Small intestine (tissue), 7 donors: ENCODE data around the gene TDRD7. TPM values are rescaled to one million over a fixed set of nuclear protein-coding genes. Genes with fewer than 3 reads are reported as not detected.

Experiments used
- DNase-seq, 2 donors: peaks; one replicate each; pipeline versions ENCODE4 v3.0.0 to v3.0.0-alpha.2; 2013
- FAIRE-seq: peaks from 2 replicates; lab custom pipeline; 2012; peaks lifted over from hg19 to GRCh38; lab: Jason Lieb, UNC
- H3K27ac ChIP-seq, 3 donors: one replicate each; pipeline ENCODE4 v1.5.1; 2013; ENCODE audit warnings: low read length in 2 of 3, mild to moderate bottlenecking in 2 of 3, control low read depth in 1 of 3, inconsistent platforms in 1 of 3, low read depth in 1 of 3, moderate library complexity in 1 of 3
- H3K27me3 ChIP-seq, 3 donors: one replicate each; pipeline ENCODE4 v1.6.1; 2013; ENCODE audit warnings: low read length in 3 of 3, inconsistent platforms in 1 of 3; ENCODE audit not compliant: control insufficient read depth in 3 of 3, insufficient read depth in 3 of 3
- H3K36me3 ChIP-seq, 3 donors: one replicate each; pipeline ENCODE4 v1.6.1; 2013; ENCODE audit warnings: low read length in 3 of 3, inconsistent platforms in 1 of 3, low read depth in 1 of 3, mild to moderate bottlenecking in 1 of 3, moderate library complexity in 1 of 3; ENCODE audit not compliant: control insufficient read depth in 3 of 3, insufficient read depth in 2 of 3
- H3K4me1 ChIP-seq, 3 donors: one replicate each; pipeline ENCODE4 v1.6.1; 2013; ENCODE audit warnings: low read length in 2 of 3, inconsistent platforms in 1 of 3, low read depth in 1 of 3, mild to moderate bottlenecking in 1 of 3, moderate library complexity in 1 of 3; ENCODE audit not compliant: control insufficient read depth in 3 of 3, insufficient read depth in 2 of 3
- H3K4me3 ChIP-seq, 3 donors: one replicate each; pipeline ENCODE4 v1.5.1; 2013; ENCODE audit warnings: low read length in 3 of 3, control low read depth in 1 of 3, inconsistent platforms in 1 of 3, low read depth in 1 of 3, mild to moderate bottlenecking in 1 of 3, moderate library complexity in 1 of 3
- H3K9me3 ChIP-seq, 2 donors: one replicate each; pipeline ENCODE4 v1.6.1; 2013; ENCODE audit warnings: low read depth in 1 of 2, low read length in 1 of 2; ENCODE audit not compliant: control insufficient read depth in 2 of 2, insufficient read depth in 1 of 2
- WGBS, 3 donors: extraction: QIAGEN DNeasy Blood & Tissue Kit; methylation state at CpG; one replicate each; pipeline ENCODE4 v1.1.7; 2013; 5-methylcytosine and 5-hydroxymethylcytosine counted together
- polyA plus RNA-seq, 4 donors: library from polyadenylated mRNA; stranded (reverse) in 3 of 4; unstranded in 1 of 4; fragments of 200-250 nt in 3 of 4; fragments of 120-200 nt in 1 of 4; gene quantifications; one replicate each; pipeline versions ENCODE4 v1.2.1 to v1.2.3, GENCODE V29; 2013
- donor health status: healthy with polysubstance abuse.
- donor health status: control.
- donor health status: control.
- donor health status: Bipolar disorder and iron deficiency.
- donor health status: healthy.

TDRD7 gene
- polyA plus RNA-seq, 4 donors: 15.2 to 24.9 (median 20.3) TPM

DNA sequence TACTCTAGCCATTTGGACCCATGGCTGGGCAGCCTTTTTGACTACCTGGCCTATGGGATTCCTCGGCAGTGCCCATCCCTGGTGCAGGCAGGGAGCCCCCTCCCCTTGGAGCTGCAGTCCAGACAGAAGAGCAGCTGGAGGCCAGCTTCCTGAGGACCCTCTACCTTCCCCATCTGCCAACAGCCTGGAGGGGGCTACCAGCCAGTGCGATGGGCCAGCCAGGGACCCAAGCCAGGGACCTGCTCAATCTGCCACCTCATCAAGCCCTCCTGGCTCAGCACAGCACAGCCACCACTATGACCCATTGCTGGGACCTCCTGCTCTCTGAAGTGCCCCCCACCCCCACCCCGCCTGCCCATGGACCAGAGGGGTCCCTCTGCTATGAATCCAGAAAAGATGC is 22.6 kb upstream of the TDRD7 start:
- Histone ChIP-seq H3K9me3 (no peaks in the 10 kb centered on the region), H3K36me3 (no peaks in the 10 kb centered on the region), H3K27ac (no peak overlapping the region), H3K4me1 (peaks cover 0 to 37% (median 15%) of the 10 kb centered on the region in 3 donors), H3K4me3 (no peak overlapping the region), H3K27me3 (no peaks in the 10 kb centered on the region)
- 91 to 97% (median 96%) methylated on average over 3 of the region's 3 CpGs for WGBS, 3 donors
- FAIRE-seq (no peak), DNase-seq (no peak)

DNA sequence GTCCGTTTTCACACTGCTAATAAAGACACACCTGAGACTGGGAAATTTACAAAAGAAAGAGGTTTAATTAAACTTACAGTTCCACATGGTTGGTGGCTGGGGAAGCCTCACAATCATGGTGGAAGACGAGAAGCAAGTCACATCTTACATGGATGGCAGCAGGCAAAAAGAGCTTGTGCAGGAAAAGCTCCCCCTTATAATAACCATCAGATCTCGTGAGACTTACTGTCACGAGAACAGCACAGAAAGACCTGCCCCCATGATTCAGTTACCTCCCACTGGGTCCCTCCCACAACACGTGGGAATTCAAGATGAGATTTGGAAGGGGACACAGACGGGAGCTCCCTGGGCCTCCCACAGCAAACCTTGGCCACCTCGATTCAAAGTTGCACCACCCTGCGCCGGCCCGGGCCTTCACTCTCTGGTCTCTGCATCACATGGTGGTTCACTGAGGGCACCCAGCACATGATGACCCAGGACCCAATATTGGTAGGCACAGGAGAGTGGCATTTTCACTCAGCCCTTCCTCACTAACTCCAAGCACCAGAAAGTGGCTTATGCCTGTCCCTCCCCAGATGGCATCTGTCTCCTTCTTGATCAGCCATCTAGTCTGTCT is 21.0 kb upstream of the TDRD7 start:
- Histone ChIP-seq H3K4me3 (no peak overlapping the region), H3K27me3 (no peaks in the 10 kb centered on the region), H3K9me3 (no peaks in the 10 kb centered on the region), H3K27ac (no peak overlapping the region), H3K4me1 (peaks cover 0 to 21% (median 4%) of the 10 kb centered on the region in 3 donors), H3K36me3 (no peaks in the 10 kb centered on the region)
- no peak for FAIRE-seq
- DNase-seq: no peak
- 83 to 92% (median 85%) methylated on average over 10 of the region's 10 CpGs for WGBS, 3 donors

DNA sequence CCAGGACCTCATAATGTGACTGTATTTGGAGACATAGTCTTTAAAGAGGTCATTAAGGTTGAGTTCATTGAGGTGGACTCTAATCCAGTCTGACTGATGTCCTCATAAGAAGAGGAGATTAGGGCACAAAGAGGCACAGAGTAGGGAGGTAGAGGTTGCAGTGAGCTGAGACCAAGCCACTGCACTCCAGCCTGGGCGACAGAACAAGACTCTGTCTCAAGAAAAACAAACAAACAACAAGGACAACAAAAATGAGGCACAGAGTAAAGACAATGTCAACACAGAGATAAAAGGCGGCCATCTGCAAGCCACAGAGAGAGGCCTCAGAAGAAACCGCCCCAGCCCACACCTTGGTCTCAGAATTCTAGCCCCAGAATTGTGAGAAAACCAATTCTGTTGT is 17.0 kb upstream of the TDRD7 start:
- Histone ChIP-seq H3K27me3 (no peaks in the 10 kb centered on the region), H3K9me3 (no peaks in the 10 kb centered on the region), H3K4me1 (peaks cover 0 to 5% (median 0%) of the 10 kb centered on the region in 3 donors), H3K27ac (no peak overlapping the region), H3K36me3 (no peaks in the 10 kb centered on the region), H3K4me3 (no peak overlapping the region)
- WGBS, 3 donors: 78 to 83% (median 83%) methylated on average over 3 of the region's 3 CpGs
- FAIRE-seq: no peak
- no peak for DNase-seq

DNA sequence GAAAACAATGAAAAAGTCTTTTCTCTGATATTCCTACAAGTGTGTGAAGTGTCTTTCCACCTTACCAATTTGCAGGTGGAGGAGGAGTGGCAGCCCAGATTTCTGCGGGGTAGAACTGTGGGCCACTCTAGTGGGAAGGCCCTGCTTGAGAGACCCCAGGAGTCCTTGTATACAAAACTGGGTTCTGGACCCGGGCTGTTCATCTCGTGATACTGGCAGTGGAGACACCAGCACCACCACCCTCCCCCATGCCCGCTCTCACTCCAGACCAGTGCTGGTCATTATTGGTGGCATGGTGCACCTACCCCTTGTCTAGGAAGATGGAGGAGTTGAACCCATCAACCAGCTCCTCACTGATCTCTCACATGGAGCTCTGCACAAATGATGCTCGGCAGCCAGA is 16.2 kb upstream of the TDRD7 start:
- H3K27ac ChIP-seq: no peak overlapping the region
- 90 to 98% (median 94%) methylated on average over 5 of the region's 5 CpGs for WGBS, 3 donors
- H3K4me1 ChIP-seq: peaks cover 0 to 5% (median 0%) of the 10 kb centered on the region in 3 donors
- no peak for FAIRE-seq
- no peaks in the 10 kb centered on the region for H3K9me3 ChIP-seq
- H3K27me3 ChIP-seq: no peaks in the 10 kb centered on the region
- H3K36me3 ChIP-seq: no peaks in the 10 kb centered on the region
- no peak for DNase-seq
- H3K4me3 ChIP-seq: no peak overlapping the region

DNA sequence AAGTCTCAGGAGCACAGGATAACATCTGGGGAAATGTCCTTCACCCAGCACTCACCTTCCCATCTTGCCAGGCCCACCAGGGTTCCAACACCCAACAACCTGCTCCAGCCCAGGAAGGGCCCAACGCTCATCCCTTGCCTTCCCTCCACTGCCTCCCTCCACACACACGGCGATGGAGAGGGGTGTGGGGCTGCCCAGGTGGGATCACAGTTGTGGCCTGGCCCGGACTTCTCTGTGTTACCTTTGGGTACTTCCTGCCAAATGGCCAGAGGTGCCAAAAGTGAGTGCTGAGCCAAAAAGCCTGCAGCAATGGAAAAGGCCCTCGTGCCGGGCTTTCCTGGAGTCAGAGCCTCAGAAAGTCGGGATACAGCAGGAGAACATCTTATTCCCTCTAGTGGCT is 15.6 kb upstream of the TDRD7 start:
- no peak for DNase-seq
- Histone ChIP-seq H3K4me1 (peaks cover 0 to 5% (median 0%) of the 10 kb centered on the region in 3 donors), H3K27me3 (no peaks in the 10 kb centered on the region), H3K36me3 (no peaks in the 10 kb centered on the region), H3K4me3 (no peak overlapping the region), H3K27ac (no peak overlapping the region), H3K9me3 (no peaks in the 10 kb centered on the region)
- no peak for FAIRE-seq
- WGBS, 3 donors: 85 to 93% (median 88%) methylated on average over 7 of the region's 7 CpGs

DNA sequence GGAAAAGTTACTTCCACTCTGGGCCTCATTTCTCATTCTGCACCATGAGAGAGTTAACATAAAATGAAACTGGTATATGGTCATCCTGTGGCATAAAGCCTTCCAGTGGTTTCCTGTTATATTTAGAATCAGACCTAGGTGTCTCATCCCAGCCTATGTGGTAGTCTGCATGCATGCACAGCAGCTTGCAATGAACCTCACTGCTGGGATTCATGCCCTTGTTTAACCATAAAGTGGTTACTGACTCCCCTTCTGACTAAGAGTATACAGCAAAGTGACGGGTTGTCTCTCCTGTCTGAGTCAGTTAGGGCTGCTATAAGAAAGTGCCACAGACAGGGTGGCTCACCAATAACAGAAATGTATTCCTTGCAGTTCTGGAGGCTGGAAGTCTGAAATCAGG is 14.7 kb upstream of the TDRD7 start:
- Histone ChIP-seq H3K9me3 (no peaks in the 10 kb centered on the region), H3K27ac (no peak overlapping the region), H3K36me3 (no peaks in the 10 kb centered on the region), H3K27me3 (no peaks in the 10 kb centered on the region), H3K4me3 (no peak overlapping the region), H3K4me1 (peaks cover 0 to 5% (median 0%) of the 10 kb centered on the region in 3 donors)
- DNase-seq: no peak
- FAIRE-seq: no peak
- 70 to 87% (median 79%) methylated on average over 1 of the region's 1 CpG for WGBS, 3 donors

DNA sequence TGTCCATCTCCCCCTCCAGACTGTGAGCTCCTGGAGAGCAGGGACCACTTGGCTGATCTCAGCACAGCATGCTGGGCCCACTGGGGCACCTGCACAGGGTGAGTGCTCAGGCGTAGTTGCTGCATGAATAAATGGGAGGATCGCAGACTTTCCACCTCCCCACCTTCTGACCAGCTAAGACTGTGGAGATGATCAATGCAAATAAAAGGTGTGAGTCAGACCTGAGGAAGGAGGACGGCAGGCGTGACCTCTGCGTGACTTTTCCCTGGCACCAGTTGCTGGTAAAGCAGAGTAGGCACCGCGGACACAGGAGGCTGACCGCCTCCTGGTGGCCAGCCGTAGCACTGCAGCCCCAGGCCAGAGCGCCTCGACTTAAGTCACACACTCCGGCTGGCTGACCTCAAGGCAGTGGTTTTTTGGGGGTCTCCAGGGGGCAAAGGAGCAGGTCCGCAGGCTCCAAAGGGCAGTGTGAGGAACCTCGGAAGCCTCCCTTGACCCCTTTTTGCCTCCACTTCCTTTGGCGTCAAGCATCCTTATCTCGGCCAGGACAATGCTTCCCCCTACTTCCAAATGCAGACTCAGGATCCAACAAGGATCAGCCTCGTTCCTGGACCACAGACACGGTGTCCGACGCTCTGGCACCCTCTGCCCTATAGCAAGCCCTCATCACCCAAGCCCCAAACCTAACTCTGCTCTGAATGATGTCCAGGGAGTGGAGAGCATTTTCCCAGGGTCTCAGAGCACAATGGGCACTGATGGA is 12.7 kb upstream of the TDRD7 start:
- H3K9me3 ChIP-seq: peaks cover 0 to 16% of the 10 kb centered on the region in 2 donors
- H3K4me3 ChIP-seq: no peak overlapping the region
- FAIRE-seq (no peak), DNase-seq (peak; percentile 84 to 89)
- no peaks in the 10 kb centered on the region for H3K36me3 ChIP-seq
- no peak overlapping the region for H3K27ac ChIP-seq
- WGBS, 3 donors: 17 to 29% (median 23%) methylated on average over 20 of the region's 20 CpGs
- no peaks in the 10 kb centered on the region for H3K27me3 ChIP-seq
- peaks cover 0 to 5% (median 0%) of the 10 kb centered on the region in 3 donors for H3K4me1 ChIP-seq

DNA sequence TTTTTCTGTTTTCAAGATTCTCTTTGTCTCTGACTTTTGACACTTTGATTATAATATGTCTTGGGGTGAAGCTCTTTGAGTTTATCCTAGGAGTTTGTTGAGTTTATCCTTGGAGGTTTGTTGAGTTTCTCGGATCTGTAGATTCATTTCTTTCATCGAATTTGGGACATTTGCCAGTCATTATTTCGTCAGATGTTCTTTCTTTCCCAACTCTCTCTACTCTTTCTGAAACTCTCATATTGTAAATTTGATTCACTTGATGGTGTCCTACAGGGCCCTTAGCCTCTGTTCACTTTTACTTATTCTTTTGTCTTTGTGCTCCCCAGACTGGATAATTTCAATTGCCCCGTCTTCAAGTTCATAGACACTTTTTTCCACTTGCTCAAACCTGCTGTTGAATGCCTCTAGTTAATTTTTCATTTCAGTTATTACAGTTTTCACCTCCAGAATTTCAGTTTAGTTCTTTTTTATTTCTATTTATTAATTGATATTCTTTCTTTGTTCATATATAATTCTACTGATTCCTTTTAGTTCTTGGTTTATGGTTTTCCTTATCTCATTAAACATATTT is 8.1 kb upstream of the TDRD7 start:
- Histone ChIP-seq H3K4me1 (peaks cover 2 to 29% (median 13%) of the 10 kb centered on the region in 3 donors), H3K4me3 (no peak overlapping the region), H3K36me3 (no peaks in the 10 kb centered on the region), H3K27me3 (peaks cover 0 to 3% (median 0%) of the 10 kb centered on the region in 3 donors), H3K9me3 (peaks cover 0 to 20% of the 10 kb centered on the region in 2 donors), H3K27ac (no peak overlapping the region)
- WGBS, 3 donors: 93 to 95% (median 95%) methylated on average over 4 of the region's 4 CpGs
- DNase-seq (no peak), FAIRE-seq (no peak)
